H9 (cell line): Measurements from ENCODE around the gene CTNNBL1. TPM values are rescaled to one million over a fixed set of nuclear protein-coding genes. Genes with fewer than 3 reads are reported as not detected.

Experiments used
- DNase-seq: peaks from one replicate; pipeline ENCODE4 v3.0.0-alpha.2; 2017
- H2AFZ ChIP-seq: one replicate; pipeline ENCODE4 v1.6.1; 2013; ENCODE audit warnings: mild to moderate bottlenecking, low read length, control low read depth, moderate library complexity
- H2AK5ac ChIP-seq: 2 replicates; pipeline ENCODE4 v1.6.1; 2013; ENCODE audit warnings: low read length, control low read depth, mixed read lengths; ENCODE audit not compliant: insufficient read length
- H2BK120ac ChIP-seq: one replicate; pipeline ENCODE4 v1.6.1; 2013; ENCODE audit warnings: low read depth, mild to moderate bottlenecking, low read length, control low read depth, inconsistent platforms; ENCODE audit not compliant: poor library complexity, severe bottlenecking
- H2BK12ac ChIP-seq: 2 replicates; pipeline ENCODE4 v1.6.1; 2013; ENCODE audit warnings: low read length, control low read depth, mixed read lengths, low read depth; ENCODE audit not compliant: insufficient read length
- H2BK15ac ChIP-seq: 2 replicates; pipeline ENCODE4 v1.6.1; 2013; ENCODE audit warnings: low read depth, low read length, control low read depth
- H2BK20ac ChIP-seq: one replicate; pipeline ENCODE4 v1.6.1; 2013; ENCODE audit warnings: low read depth, mild to moderate bottlenecking, low read length, control low read depth, inconsistent platforms; ENCODE audit not compliant: poor library complexity, severe bottlenecking
- H2BK5ac ChIP-seq: 2 replicates; pipeline ENCODE4 v1.6.1; 2013; ENCODE audit warnings: low read length, control low read depth, mixed read lengths; ENCODE audit not compliant: insufficient read length
- H3K14ac ChIP-seq: 2 replicates; pipeline ENCODE4 v1.6.1; 2013; ENCODE audit warnings: low read length, control low read depth; ENCODE audit not compliant: insufficient read depth
- H3K18ac ChIP-seq: 2 replicates; pipeline ENCODE4 v1.6.1; 2013; ENCODE audit warnings: low read depth, mild to moderate bottlenecking, mixed read lengths, low read length, control low read depth; ENCODE audit not compliant: insufficient read length
- H3K23ac ChIP-seq: 2 replicates; pipeline ENCODE4 v1.6.1; 2013; ENCODE audit warnings: low read length, control low read depth, mixed read lengths, low read depth; ENCODE audit not compliant: insufficient read length
- H3K23me2 ChIP-seq: 2 replicates; pipeline ENCODE4 v1.6.1; 2013; ENCODE audit warnings: low read depth, mild to moderate bottlenecking, mixed read lengths, low read length, control low read depth; ENCODE audit not compliant: insufficient read length, poor library complexity, severe bottlenecking
- H3K27ac ChIP-seq: 2 replicates; pipeline ENCODE4 v1.5.1; 2013; ENCODE audit warnings: low read length, control low read depth, mixed read lengths, low read depth; ENCODE audit not compliant: insufficient read length
- H3K27me3 ChIP-seq: 2 replicates; pipeline ENCODE4 v1.6.1; 2013; ENCODE audit warnings: low read length, control low read depth, inconsistent platforms; ENCODE audit not compliant: insufficient read depth
- H3K4ac ChIP-seq: 2 replicates; pipeline ENCODE4 v1.6.1; 2013; ENCODE audit warnings: low read depth, mild to moderate bottlenecking, control low read depth, inconsistent platforms, low read length, moderate library complexity
- H3K4me1 ChIP-seq: 2 replicates; pipeline ENCODE4 v1.6.1; 2013; ENCODE audit warnings: low read length, control low read depth, inconsistent platforms; ENCODE audit not compliant: insufficient read depth
- H3K4me2 ChIP-seq: 2 replicates; pipeline ENCODE4 v1.6.1; 2013; ENCODE audit warnings: low read length, control low read depth, mixed read lengths; ENCODE audit not compliant: insufficient read length, insufficient read depth
- H3K56ac ChIP-seq: 2 replicates; pipeline ENCODE4 v1.6.1; 2013; ENCODE audit warnings: low read depth, mild to moderate bottlenecking, mixed read lengths, low read length, control low read depth; ENCODE audit not compliant: insufficient read length
- H3K79me1 ChIP-seq: 2 replicates; pipeline ENCODE4 v1.6.1; 2013; ENCODE audit warnings: low read depth, mild to moderate bottlenecking, moderate library complexity, low read length, control low read depth, inconsistent platforms; ENCODE audit not compliant: insufficient read depth, poor library complexity, severe bottlenecking
- H3K79me2 ChIP-seq: 2 replicates; pipeline ENCODE4 v1.6.1; 2013; ENCODE audit warnings: low read length, control low read depth, inconsistent platforms; ENCODE audit not compliant: insufficient read depth
- H3K9ac ChIP-seq: 2 replicates; pipeline ENCODE4 v1.6.1; 2013; ENCODE audit warnings: low read length, control low read depth, mixed read lengths; ENCODE audit not compliant: insufficient read length; ENCODE audit errors: extremely low read depth
- H3K9me3 ChIP-seq: one replicate; pipeline ENCODE4 v1.6.1; 2013; ENCODE audit warnings: low read depth, low read length, inconsistent platforms; ENCODE audit not compliant: control insufficient read depth
- H3T11ph ChIP-seq: one replicate; pipeline ENCODE4 v1.6.1; 2013; ENCODE audit warnings: mild to moderate bottlenecking, low read length, control low read depth, inconsistent platforms
- H4K20me1 ChIP-seq: one replicate; pipeline ENCODE4 v1.6.1; 2013; ENCODE audit not compliant: control insufficient read depth, insufficient read length, insufficient read depth
- H4K5ac ChIP-seq: 2 replicates; pipeline ENCODE4 v1.6.1; 2013; ENCODE audit warnings: low read depth, mild to moderate bottlenecking, mixed read lengths, low read length, control low read depth; ENCODE audit not compliant: insufficient read length
- H4K8ac ChIP-seq: replicated peaks from 2 replicates; pipeline ENCODE4 v1.6.1; 2013; ENCODE audit warnings: low read length, control low read depth, mixed read lengths, low read depth; ENCODE audit not compliant: insufficient read length
- H4K91ac ChIP-seq: 2 replicates; pipeline ENCODE4 v1.6.1; 2013; ENCODE audit warnings: low read depth, mild to moderate bottlenecking, moderate library complexity, mixed read lengths, low read length, control low read depth; ENCODE audit not compliant: insufficient read length
- H3K27ac Mint-ChIP-seq, 3 experiments: 2 replicates in 2 of 3; 3 replicates in 1 of 3; pipeline ENCODE4 v1.8.0; 2020 to 2021; ENCODE audit warnings: mixed read lengths in 3 of 3, mild to moderate bottlenecking in 1 of 3, moderate library complexity in 1 of 3
- H3K27me3 Mint-ChIP-seq: 2 replicates; pipeline ENCODE4 v1.8.0; 2021; ENCODE audit warnings: low read depth, mild to moderate bottlenecking, moderate library complexity, mixed read lengths
- H3K36me3 Mint-ChIP-seq, 3 experiments: 2 replicates in 2 of 3; 3 replicates in 1 of 3; pipeline ENCODE4 v1.8.0; 2020 to 2021; ENCODE audit warnings: low read depth in 3 of 3, mixed read lengths in 3 of 3; ENCODE audit not compliant: insufficient read depth in 1 of 3
- H3K4me1 Mint-ChIP-seq, 2 experiments: 2 replicates each; pipeline ENCODE4 v1.8.0; 2020; ENCODE audit warnings: mixed read lengths in 2 of 2
- H3K4me3 Mint-ChIP-seq, 2 experiments: 2 replicates in 1 of 2; 3 replicates in 1 of 2; pipeline ENCODE4 v1.8.0; 2020 to 2021; ENCODE audit warnings: mild to moderate bottlenecking in 2 of 2, mixed read lengths in 2 of 2, moderate library complexity in 1 of 2
- H3K9me3 Mint-ChIP-seq, 2 experiments: 2 replicates in 1 of 2; 3 replicates in 1 of 2; pipeline ENCODE4 v1.8.0; 2020; ENCODE audit warnings: mild to moderate bottlenecking in 2 of 2, mixed read lengths in 2 of 2, moderate library complexity in 1 of 2
- WGBS: extraction: QIAGEN DNeasy Blood & Tissue Kit; methylation state at CpG from one replicate; pipeline ENCODE4 v1.1.7; 2013; ENCODE audit warnings: missing lambda C conversion rate, low lambda C conversion rate, mixed read lengths; ENCODE audit not compliant: insufficient read length; ENCODE audit errors: extremely low coverage; 5-methylcytosine and 5-hydroxymethylcytosine counted together
- total RNA-seq: library from RNA; stranded (reverse); gene quantifications from 2 replicates; pipeline ENCODE4 v1.2.1, GENCODE V29; 2021
- TF ChIP-seq, protein P1 (sequence below): fragments of 200-600 bp; sonication (generic); conservative IDR thresholded peaks from 3 replicates; pipeline ENCODE4 v1.8.0; 2021; ENCODE audit warnings: antibody characterized with exemption, mild to moderate bottlenecking

Gene CTNNBL1
- total RNA-seq, 1 experiment from 2014 or later = 67.2 TPM

DNA sequence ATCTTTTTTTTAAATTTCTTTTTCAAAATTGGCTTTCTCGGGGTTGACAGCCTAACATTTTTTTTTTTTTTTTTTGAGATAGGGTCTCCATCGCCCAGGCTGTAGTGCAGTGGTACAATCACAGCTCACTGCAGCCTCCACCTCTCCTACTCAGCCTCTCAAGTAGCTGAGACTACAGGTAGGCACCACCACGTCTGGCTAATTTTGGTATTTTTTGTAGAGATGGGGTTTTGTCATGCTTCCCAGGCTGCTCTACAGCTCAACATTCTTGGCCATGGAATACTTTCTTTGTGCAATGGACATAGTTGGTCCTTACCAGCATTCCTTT is 6.4 kb upstream of the CTNNBL1 start:
- no peak overlapping the region for H3K9ac ChIP-seq
- DNase-seq = no peak
- H3K4me2 ChIP-seq = no peak overlapping the region
- no peak overlapping the region for H2AFZ ChIP-seq
- TF ChIP-seq, protein P1, sequence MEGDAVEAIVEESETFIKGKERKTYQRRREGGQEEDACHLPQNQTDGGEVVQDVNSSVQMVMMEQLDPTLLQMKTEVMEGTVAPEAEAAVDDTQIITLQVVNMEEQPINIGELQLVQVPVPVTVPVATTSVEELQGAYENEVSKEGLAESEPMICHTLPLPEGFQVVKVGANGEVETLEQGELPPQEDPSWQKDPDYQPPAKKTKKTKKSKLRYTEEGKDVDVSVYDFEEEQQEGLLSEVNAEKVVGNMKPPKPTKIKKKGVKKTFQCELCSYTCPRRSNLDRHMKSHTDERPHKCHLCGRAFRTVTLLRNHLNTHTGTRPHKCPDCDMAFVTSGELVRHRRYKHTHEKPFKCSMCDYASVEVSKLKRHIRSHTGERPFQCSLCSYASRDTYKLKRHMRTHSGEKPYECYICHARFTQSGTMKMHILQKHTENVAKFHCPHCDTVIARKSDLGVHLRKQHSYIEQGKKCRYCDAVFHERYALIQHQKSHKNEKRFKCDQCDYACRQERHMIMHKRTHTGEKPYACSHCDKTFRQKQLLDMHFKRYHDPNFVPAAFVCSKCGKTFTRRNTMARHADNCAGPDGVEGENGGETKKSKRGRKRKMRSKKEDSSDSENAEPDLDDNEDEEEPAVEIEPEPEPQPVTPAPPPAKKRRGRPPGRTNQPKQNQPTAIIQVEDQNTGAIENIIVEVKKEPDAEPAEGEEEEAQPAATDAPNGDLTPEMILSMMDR = no peak
- H3K27ac ChIP-seq = no peak overlapping the region
- H3K56ac ChIP-seq = no peak overlapping the region
- no peaks in the 10 kb centered on the region for H4K20me1 ChIP-seq
- no peak overlapping the region for H3K4ac ChIP-seq
- WGBS = no CpG with 5 or more reads among the region's 3 CpGs
- Mint-ChIP-seq H3K4me1 (no peaks in the 10 kb centered on the region), H3K9me3 (no peaks in the 10 kb centered on the region), H3K27ac (no peak overlapping the region), H3K27me3 (peaks cover 48% of the 10 kb centered on the region), H3K36me3 (no peaks in the 10 kb centered on the region), H3K4me3 (no peak overlapping the region)
- H2BK120ac ChIP-seq = no peak overlapping the region
- H3T11ph ChIP-seq = no peak overlapping the region
- no peak overlapping the region for H3K14ac ChIP-seq
- no peak overlapping the region for H3K18ac ChIP-seq
- no peak overlapping the region for H2AK5ac ChIP-seq
- no peaks in the 10 kb centered on the region for H3K23me2 ChIP-seq
- H2BK20ac ChIP-seq = no peak overlapping the region
- H3K79me1 ChIP-seq = no peaks in the 10 kb centered on the region
- no peak overlapping the region for H2BK5ac ChIP-seq
- no peaks in the 10 kb centered on the region for H3K4me1 ChIP-seq
- H3K9me3 ChIP-seq = no peaks in the 10 kb centered on the region
- H4K91ac ChIP-seq = no peak overlapping the region
- H4K5ac ChIP-seq = no peak overlapping the region
- H3K23ac ChIP-seq = no peak overlapping the region
- H3K79me2 ChIP-seq = no peaks in the 10 kb centered on the region
- H2BK15ac ChIP-seq = no peak overlapping the region
- no peak overlapping the region for H4K8ac ChIP-seq
- no peak overlapping the region for H2BK12ac ChIP-seq
- H3K27me3 ChIP-seq = no peaks in the 10 kb centered on the region; the same call in 1 of the 2 replicates
